HG02759 (cell line): ENCODE data around the gene BRD3.
A peak's percentile ranks its signal among the peaks of the same experiment; 100 is the strongest.
"Not testable (repeated sequence)": the region's sequence is repeated elsewhere in the genome, so short reads cannot be mapped to it uniquely, and the experiment has no call there.

ENCODE experiments used
- ATAC-seq: cut with Tn5 transposase; IDR thresholded peaks from one replicate; pipeline ENCODE4 v1.9.1; 2021; ENCODE audit warnings: mild to moderate bottlenecking, moderate library complexity; ENCODE audit not compliant: unreplicated experiment

Gene BRD3

DNA sequence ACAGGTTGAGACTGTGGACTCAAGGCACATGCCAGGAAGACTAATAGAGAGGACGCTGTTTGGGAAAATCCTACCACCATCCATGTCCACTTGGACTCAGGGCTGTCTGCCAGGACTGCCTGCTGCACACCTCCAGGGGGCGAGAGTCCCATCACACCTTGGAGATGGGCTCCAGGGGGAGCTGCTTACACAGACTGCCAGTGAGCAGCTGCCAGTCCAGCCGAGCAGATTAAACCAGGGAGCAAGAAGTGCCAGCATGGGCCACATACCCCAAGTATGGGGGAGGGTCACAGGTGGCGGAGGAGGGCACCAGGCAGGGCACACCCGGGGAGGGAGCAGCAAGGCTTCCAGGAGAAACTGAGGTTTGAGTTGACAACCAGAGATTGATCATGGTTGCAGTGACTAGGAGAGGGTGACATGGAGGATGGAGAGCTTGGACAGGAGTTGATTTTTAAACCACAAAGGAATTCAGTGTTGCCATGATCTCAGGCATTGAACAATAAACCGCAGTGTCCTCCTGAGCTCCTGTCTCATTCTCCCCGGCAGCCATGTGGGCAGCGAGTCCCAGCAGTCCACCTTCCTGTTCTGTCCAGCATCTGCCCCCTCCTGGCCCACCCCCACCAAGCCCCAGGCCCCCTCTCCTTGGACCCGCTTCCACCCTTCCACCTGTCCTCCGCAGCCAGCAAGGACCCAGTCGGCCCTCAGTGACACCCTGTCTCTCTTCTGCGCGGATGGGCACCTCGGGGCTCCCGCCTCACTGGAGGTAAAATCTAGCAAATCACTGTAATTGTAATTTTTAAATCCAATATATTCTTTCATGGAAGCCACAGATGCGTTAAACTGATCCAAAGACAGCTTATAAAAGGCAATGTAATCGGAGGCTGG lies 72.6 kb downstream of the BRD3 start:
- ATAC-seq: no peak

DNA sequence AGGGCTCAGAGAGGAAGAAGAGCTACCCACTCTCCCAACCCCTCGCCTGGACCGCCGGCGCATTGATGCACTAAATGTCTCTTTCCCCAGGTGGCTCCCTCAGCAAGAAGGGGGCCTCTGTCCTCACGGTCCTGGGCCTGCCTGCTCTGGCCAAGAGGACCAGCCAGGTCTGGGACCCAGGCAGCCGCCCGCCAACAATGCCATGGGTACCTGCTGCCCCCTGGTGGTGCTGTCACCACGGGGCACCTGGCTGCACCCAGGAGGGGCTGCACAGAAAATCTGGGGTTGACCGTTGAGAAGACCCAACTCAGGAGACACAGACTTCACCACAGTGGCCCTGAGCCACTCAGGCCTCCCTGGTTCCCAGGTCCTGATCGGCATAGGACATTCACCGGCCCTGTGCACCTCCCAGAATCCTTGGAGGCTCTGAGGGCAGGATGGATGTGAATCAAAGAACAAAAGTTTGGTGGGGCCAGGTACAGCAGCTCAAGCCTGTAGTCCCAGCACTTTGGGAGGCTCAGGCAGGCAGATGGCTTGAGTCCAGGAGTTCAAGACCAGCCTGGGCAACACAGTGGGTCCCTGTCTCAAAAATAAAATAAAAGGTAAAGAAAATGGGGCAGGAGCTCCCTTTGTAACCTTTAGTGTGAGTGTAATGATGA lies 73.3 kb downstream of the BRD3 start:
- ATAC-seq: no peak

DNA sequence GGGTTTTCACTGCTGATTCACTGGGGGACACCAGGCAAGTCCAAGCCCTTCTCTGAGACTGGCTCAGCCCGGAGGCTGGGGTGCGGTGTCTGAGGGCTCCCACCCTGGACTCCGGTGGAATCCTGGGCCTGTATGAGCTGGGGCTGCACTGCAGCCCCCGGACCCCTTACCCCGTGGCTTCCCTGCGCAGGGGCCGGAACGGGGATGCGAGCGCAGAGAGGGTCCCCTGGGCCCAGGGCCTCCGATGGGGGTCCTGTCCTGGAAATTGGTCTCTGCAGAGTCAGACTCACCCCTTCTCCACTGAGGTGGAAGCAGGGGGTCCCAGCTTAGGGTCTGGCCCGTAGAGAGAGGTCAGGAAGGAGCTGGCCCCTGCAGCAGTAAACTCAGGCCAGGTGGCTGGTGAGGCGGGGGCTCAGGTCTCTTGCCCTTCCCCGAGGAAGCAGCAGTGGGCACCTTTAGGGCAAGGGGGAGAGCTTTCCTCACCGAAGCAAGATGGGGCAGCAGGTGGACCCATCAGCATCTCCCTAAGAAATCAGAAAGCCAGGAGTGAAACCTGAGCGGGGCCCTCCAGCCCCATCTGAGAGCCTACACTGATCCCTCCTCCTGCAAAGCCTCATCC lies 74.1 kb downstream of the BRD3 start:
- ATAC-seq: no peak

DNA sequence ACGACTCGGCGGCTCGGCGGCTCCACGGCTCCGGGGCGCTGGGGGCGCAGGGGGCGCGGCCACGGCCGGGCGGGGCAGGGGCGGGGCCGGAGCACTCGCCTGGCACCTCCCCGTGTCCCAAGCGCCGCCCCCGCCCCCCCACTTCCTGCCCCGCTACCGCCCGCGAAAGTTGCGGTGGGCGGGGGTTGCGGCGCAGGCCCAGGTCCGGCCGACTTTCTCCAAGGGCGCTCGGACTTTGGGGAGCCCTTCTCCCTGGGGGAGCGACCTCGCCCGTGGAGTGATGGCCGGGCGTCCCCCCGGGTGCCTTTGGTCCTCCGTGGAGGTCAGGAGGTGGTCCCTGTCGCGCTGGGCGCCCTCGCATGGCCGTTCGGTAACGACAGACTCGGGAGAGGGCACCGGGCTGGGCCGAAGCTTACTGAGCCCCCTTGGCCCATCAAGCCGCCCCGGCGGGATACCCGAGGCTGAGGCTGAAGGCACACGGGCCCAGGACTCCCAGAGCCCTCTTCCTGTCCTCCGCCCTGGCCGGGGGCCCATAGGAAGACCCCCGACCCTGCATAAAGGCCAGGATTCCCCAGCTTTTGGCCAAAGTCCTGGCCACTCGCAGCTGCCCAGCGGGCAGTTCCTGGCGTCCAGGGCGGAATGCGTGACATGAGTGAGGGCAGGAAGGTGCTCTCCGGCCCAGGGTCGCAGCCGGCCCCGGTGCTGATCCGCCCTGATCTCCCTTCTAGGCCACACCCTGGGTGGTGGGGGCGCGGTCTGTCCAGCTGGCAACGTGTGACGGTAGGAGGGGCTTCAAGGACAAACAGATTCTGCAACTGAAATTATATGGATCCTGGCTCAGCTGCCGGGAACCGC lies 74.8 kb downstream of the BRD3 start:
- ATAC-seq: peak; percentile 61

DNA sequence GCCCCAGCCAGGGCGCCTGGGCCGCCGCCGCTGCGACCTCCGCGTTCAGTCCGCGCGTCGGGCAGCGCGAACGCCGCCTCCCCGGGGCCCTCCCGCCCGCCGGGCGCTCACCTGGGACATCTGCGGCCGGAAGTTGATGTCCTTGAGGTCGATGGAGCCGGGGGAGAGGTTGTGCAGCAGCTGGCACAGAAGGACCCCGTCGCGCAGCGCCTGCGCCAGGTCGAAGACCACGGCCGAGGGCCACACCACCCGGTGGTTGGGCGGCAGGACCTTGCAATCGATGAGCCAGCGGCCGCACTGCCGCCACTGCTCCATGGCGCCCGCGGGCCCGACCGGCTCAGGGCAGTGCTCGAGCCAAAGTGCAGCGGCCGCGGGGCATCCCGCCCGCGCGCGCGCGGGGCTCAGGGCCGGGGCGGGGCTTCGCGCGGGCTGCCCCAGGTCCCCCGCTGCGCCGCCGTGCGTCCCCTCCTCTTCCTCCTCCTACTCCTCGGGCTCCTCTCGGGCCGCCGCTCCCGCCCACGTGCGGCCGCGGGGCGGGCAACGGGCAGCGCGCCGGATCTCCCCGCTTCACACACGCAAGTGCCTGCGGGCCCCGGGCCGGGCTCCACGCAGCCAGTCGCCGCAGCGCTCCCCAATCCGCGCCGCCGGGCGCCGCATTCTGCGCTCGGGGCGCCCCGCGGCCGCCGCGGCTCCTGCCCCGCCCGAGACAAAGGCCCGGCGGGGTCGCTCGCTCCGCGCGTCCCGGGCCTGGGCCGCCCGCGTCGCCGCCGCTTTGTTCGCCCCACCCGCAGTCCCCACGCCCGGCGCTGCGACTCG lies 75.7 kb downstream of the BRD3 start, which contains the start of gene VAV2:
Gene VAV2 (minus strand): TSS at position 361 of the 816 bp plus-strand sequence. CDS start 46 bp downstream, at position 315.
- ATAC-seq: peak; percentile 63

DNA sequence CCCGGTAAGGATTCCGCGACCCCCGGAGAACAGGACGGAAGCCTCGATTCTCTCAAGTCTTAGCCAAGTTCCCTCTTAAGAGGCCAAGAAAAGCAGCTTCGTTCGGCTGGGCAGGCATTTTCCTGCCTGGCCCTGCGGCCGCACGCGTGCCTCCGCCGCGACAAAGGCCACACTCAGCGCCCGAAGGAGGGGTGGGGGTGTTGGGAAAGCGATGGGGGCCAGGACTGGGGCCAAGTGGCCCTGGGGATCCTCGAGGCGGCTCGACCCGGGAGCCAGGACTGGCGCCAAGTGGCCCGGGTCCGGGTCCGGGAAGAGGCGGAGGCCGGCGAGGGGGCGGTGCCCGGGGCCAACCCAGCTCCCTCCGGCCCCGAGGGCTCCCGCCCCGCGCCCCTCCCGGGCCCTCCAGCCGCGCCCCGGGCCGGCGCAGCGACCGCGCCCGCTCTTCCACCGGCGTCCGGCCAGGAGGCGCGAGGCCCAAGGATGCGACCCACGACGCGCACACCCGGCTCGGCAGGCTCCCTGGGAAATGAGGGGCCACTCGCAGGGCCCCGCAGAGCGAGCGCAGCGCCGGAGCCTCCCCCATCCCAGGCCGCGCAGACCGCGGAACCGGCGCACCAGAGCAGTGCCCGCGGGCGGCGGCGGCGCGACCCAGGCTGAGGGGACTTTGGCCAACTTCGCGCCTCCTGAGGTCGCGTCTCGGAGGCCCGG lies 76.5 kb downstream of the BRD3 start:
- ATAC-seq: peak; percentile 11

DNA sequence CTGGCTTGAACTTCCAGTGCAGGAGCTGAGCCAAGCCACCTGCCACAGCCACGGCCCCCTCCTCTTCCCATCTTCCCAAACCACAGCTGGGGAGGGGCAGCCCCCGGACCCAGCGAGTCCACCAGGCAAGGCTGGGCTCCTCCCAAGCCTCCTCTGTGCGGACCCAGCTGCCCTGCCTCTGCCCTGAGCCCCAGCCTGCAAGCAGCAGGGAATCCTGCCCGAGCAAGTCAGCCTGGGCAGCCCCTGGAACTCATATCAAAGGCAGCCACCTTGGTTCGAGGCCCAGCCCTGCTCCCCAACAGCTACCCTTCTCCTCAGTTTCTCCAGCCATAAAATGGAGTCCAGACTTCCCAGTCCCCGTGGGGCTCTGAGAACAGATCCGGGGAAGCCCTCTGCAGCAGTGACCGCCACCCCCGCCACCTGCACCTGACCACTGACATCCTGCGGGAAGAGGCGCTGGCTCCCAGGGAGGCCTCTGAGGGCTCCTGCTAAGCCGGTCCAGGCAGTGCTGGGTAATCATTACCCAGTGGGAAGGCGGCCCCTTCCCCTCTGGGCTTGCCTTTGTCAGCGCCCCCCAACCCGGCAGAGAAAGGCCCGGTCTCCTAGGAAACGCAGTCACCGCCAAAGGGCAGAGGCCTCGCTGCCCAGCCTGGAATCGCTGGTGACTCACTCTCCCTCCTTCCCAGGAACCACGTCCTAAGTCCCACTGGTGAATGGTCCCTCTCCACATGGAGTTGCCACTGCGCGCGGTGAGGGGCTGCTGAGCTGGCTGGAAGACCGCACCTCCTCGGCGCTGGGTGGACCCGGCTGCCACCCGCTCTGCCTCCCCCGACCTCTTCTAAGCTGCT lies 77.2 kb downstream of the BRD3 start:
- ATAC-seq: no peak

DNA sequence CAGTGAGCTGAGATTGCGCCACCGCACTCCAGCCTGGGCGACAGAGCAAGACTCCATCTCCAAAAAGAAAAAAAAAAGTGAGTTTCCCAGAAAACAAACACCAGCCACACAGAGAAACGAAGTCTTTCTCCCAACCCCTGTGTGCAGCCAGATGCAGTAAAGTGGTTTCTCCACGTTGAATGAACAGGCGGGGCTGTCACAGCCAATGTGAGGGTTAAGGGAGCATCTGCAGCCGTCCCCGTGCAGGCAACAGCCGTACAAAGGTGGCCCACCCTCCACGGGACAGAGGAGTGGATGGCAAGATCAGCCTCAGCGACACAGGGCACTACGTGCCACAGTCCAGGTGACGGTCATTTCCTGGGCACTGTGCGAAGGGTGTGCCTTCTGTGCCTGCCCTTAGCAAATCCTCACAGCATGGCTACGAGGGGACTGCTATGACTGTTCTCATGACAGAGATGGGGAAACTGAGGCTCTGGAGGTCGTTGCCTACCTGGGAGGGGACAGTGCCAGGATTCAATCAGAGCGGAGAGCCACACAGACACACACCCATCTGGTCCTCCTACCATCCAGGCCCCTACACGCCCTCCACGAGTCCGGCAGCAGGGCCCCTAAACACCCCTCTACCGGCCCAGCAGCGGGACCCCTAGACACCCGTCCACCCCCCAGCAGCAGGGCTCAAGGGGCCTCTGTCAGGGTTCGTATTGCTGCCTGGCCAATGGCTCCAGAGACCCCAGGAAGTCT lies 78.0 kb downstream of the BRD3 start:
- no peak for ATAC-seq

DNA sequence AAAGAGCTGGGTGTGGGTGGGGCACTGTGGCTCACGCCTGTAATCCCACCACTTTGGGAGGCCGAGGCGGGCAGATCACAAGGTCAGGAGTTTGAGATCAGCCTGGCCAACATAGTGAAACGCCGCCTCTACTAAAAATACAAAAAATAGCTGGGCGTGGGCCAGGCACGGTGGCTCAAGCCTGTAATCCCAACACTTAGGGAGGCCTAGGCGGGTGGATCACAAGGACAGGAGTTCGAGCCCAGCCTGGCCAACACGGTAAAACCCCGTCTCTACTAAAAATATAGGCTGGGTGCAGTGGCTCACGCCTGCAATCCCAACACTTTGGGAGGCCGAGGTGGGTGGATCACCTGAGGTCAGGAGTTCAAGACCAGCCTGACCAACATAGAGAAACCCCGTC lies 79.1 kb downstream of the BRD3 start:
- not testable (repeated sequence) for ATAC-seq

DNA sequence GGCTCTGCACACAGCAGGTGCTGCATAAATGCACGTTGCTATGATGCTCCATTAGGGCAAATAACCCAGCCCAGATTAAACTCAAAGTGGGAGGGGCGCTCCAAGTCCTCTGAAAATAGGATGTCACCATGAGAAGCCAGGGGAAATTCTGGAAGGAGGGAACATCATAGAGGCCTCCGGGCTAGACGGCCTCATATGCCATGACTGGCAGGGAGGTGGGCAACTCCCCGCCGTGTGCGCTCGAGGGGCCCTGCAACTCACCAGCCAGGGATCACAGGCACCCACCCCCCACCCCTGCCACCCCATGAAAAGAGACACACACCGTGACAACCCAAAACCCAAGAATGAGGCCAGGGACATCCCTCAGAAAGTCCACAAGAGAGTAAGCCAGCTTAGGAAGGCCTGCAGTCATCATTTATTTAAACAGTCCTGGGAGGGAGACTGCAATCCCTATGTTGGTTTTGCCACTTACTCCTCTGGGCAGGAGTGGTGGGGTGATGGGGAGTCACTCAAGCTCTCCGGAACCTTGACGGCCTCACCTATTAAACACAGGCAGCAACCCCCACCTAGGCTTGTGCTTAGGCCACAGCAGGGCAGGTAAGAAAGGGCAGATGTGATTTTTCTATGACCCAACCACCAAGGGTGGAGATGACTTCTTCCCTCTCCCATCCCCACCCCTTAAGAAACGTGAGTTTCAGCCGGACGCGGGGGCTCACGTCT lies 79.7 kb downstream of the BRD3 start:
- no peak for ATAC-seq

DNA sequence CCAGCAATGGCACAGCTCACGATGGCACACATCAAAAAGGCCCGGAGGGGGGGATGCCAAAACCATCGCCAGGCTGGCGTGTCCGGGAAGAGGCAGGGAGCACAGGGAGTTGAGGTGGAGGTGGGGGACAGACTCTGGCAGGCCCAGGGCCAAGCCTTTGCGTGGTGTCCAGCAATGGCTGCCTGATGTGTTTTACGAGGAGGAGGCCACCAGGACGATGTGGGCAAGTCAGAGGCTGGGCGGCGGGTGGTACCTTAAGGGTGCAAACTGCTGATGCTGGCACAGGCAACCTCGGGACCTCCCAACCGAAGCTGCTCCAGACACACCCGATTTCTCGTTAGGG lies 80.4 kb downstream of the BRD3 start:
- ATAC-seq: no peak

DNA sequence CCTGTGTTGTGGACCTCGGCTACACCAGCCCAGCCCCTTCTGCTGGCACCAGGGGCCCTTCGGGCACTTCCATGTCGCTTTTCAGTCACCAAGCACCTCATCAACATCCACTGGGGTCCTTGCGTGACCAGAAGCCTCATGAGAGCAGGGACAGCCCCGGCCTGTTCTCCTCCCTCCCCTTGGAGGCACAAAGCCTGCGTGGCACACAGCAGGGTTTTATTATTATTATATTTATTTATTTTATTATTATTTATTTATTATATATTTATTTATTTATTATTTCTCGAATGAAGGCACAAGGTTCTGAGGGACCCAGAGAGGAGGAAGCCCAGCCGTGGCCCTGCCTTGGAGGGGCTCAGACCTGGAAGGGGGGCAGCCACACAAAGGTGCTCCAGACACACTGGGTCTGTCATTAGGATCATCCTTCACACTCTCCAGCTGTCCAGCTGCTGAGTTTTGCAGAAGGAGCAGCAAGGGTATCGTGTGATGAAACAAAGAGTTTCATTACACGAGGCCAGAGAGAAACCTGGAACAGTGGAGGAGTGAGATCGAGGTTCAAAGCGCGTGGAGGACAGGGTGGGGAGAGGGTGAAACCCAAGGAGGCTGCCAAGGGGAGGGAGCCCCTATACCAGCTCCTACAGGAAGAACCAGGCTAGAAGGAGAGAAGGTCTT lies 80.9 kb downstream of the BRD3 start:
- no peak for ATAC-seq

DNA sequence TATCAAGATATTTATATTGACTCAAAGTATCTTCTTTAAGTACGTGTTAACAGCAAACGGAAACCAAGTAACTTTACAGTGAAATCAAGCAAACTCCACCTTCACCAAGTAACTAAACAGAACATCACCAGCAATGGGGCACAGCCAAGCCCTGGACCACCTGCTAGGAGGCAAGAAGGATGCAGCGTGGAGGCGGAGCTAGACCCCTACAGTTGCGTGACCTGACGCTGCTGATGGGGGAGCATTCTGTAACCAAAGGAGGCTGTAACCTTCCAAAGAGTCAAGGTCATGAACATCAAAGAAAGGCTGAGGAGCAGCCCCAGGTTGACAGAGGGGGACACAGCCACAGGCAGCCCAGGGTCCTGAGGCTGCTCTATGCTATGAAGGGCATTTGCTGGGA lies 81.8 kb downstream of the BRD3 start:
- ATAC-seq: no peak

DNA sequence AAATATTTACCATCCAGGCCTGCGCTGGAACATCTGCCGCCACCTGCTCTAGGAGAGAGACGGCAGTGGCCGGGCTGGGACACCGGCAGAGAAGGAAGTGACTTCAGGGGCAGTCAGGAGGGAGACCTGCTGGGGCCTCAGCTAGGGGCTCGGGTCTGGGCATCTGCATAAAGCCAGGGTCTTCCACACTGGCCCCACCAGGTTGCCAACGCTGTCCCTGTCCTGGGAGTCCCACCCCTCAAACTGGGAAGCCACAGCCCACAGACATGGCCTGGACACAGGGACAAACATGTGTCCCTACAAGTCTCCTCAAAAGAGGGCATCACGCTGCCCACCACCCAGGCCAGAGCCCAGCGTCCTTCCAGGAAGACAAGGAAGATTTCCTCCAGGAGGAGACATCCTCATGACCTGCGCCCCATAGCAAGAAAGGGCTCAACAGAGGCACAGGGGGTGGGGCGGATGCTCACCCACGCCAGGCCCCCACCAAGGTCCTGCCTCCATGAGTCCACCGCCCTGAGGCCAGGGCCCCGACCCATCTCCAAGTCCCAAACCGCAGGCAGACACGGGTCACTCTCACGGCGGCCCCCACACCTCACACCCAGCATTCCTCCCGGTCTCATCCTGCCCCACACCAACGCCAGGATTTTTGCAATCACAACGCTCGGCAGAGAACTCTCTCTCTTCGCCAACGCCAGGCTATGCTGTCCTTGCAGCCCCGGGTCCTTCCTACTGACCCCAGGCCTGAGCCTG lies 84.7 kb downstream of the BRD3 start:
- no peak for ATAC-seq

DNA sequence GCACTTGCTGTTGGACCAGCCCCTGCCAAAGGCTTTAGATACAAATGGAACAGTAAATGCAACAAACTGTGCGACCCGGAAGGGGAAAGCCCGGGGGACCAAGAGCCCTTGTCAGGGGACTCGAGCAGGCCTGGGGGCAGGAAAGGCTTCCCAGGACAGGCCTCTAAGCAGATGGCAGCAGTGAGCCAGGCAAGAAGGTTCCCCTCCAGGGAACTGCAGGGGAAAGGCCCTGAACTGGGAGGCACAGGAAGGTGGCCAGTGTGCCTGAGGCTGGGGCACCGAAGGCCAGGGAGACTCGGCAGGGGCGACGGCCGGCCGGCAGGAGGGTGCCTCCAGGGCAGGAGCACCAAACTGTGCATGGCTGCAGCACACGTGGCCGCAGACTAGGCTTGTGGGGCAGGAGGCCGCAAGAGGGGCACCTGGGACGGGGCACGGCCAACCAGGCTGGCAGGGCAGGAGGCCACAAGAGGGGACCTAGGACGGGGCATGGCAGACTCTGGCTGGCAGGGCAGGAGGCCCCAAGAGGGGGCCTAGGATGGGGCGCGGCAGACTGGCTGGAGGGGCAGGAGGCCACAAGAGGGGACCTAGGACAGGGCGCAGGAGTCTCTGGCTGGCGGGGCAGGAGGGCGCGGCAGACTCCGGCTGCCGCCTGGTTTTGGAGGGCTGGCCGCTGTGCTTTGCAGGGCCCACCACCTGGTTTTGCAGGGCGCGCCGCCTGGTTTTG lies 85.7 kb downstream of the BRD3 start:
- ATAC-seq: no peak
